GM23338 (cell line): Measurements from ENCODE around the gene OAS2.
A peak's percentile ranks its signal among the peaks of the same experiment; 100 is the strongest.

Experiments used
- CREB1 ChIP-seq: fragments of 250-450 bp; sonication (Bioruptor Pico); IDR thresholded peaks from 2 replicates; pipeline ENCODE4 v1.5.0; 2020; ENCODE audit warnings: low read depth, mild to moderate bottlenecking, moderate library complexity
- EZH2 ChIP-seq: fragments of 200-600 bp; sonication (generic); IDR thresholded peaks from one replicate; pipeline ENCODE4 v1.8.0; 2017; ENCODE audit warnings: antibody characterized with exemption, mild to moderate bottlenecking, low read depth; ENCODE audit not compliant: unreplicated experiment
- EZH2phosphoT487 ChIP-seq: fragments of 200-600 bp; sonication (generic); IDR thresholded peaks from one replicate; pipeline ENCODE4 v1.8.1; 2018; ENCODE audit warnings: antibody characterized with exemption; ENCODE audit not compliant: unreplicated experiment
- POLR2AphosphoS5 ChIP-seq: IDR thresholded peaks from 2 replicates; pipeline ENCODE4 v1.6.1; 2016; ENCODE audit warnings: antibody characterized with exemption, low read depth
- ZNF331 ChIP-seq: fragments of 250-450 bp; sonication (Bioruptor Pico); IDR thresholded peaks from 2 replicates; pipeline ENCODE4 v1.5.0; 2020; ENCODE audit warnings: low read depth, mild to moderate bottlenecking, moderate library complexity
- TF ChIP-seq, protein P1 (sequence below), 2 experiments: fragments of 200-600 bp in 1 of 2; sonication (generic) in 1 of 2; conservative IDR thresholded peaks; 2 replicates each; pipeline versions ENCODE4 v1.5.1 to v1.6.1; 2016 to 2017; ENCODE audit warnings: antibody characterized with exemption in 2 of 2, low read depth in 2 of 2, mild to moderate bottlenecking in 2 of 2, moderate library complexity in 1 of 2
- TF ChIP-seq, protein P2 (sequence below): IDR thresholded peaks from one replicate; pipeline ENCODE4 v1.6.1; 2018; ENCODE audit warnings: antibody characterized with exemption; ENCODE audit not compliant: unreplicated experiment

DNA sequence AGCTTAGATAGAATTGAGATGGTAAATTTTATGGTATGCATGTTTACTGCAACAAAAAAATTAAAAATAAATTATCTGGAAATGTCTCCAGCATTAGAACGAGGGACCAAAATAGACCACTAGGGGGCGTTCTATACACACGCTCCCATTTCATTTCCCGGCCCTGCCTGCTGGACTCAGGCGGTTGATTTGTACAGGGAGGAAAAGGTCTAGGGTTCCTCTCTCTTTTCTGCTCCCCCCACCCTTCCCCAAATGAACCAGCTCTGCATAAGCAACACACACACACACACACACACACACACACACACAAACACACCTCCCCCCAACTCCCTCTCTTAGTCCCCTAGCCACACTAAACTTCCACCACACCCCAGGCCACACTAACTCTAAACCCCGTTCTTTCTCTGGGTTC lies 70.4 kb downstream of the OAS2 start:
- TF ChIP-seq EZH2 (no peak), POLR2AphosphoS5 (no peak), CREB1 (no peak), EZH2phosphoT487 (no peak), ZNF331 (CRISPR knock-in tag) (no peak)
- TF ChIP-seq, protein P1, sequence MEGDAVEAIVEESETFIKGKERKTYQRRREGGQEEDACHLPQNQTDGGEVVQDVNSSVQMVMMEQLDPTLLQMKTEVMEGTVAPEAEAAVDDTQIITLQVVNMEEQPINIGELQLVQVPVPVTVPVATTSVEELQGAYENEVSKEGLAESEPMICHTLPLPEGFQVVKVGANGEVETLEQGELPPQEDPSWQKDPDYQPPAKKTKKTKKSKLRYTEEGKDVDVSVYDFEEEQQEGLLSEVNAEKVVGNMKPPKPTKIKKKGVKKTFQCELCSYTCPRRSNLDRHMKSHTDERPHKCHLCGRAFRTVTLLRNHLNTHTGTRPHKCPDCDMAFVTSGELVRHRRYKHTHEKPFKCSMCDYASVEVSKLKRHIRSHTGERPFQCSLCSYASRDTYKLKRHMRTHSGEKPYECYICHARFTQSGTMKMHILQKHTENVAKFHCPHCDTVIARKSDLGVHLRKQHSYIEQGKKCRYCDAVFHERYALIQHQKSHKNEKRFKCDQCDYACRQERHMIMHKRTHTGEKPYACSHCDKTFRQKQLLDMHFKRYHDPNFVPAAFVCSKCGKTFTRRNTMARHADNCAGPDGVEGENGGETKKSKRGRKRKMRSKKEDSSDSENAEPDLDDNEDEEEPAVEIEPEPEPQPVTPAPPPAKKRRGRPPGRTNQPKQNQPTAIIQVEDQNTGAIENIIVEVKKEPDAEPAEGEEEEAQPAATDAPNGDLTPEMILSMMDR (conservative IDR thresholded peaks at IDR 0.05; ENCODE audit: low read depth in 2 of 2) = peak; percentile 89 to 90
- TF ChIP-seq, protein P2, sequence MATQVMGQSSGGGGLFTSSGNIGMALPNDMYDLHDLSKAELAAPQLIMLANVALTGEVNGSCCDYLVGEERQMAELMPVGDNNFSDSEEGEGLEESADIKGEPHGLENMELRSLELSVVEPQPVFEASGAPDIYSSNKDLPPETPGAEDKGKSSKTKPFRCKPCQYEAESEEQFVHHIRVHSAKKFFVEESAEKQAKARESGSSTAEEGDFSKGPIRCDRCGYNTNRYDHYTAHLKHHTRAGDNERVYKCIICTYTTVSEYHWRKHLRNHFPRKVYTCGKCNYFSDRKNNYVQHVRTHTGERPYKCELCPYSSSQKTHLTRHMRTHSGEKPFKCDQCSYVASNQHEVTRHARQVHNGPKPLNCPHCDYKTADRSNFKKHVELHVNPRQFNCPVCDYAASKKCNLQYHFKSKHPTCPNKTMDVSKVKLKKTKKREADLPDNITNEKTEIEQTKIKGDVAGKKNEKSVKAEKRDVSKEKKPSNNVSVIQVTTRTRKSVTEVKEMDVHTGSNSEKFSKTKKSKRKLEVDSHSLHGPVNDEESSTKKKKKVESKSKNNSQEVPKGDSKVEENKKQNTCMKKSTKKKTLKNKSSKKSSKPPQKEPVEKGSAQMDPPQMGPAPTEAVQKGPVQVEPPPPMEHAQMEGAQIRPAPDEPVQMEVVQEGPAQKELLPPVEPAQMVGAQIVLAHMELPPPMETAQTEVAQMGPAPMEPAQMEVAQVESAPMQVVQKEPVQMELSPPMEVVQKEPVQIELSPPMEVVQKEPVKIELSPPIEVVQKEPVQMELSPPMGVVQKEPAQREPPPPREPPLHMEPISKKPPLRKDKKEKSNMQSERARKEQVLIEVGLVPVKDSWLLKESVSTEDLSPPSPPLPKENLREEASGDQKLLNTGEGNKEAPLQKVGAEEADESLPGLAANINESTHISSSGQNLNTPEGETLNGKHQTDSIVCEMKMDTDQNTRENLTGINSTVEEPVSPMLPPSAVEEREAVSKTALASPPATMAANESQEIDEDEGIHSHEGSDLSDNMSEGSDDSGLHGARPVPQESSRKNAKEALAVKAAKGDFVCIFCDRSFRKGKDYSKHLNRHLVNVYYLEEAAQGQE = no peak
